HG03175 (cell line): ENCODE results near the gene DTD2.
A peak's percentile ranks its signal among the peaks of the same experiment; 100 is the strongest.

Experiments
- ATAC-seq: cut with Tn5 transposase; IDR thresholded peaks from one replicate; pipeline ENCODE4 v1.9.1; 2021; ENCODE audit warnings: mild to moderate bottlenecking, moderate library complexity; ENCODE audit not compliant: unreplicated experiment

The DTD2 gene

DNA sequence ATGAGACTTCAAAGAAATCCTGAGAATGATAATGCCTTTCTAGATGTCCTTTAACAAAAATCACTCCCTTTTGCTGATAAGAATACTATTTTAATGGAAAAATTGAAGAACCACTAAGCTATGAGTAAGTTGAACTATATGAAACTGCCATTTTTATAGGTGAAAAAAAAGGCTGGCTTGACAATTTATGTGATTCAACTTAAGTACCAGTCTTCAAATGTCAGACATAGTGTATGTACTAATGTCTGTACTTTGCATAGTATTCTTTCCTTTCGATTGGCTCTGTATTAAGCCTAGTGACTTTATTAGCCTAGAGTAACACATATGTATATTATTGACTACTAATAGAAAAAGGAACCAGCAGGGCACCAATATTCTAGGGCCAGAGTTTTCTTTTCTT is 48.9 kb downstream of the DTD2 start:
- no peak for ATAC-seq

DNA sequence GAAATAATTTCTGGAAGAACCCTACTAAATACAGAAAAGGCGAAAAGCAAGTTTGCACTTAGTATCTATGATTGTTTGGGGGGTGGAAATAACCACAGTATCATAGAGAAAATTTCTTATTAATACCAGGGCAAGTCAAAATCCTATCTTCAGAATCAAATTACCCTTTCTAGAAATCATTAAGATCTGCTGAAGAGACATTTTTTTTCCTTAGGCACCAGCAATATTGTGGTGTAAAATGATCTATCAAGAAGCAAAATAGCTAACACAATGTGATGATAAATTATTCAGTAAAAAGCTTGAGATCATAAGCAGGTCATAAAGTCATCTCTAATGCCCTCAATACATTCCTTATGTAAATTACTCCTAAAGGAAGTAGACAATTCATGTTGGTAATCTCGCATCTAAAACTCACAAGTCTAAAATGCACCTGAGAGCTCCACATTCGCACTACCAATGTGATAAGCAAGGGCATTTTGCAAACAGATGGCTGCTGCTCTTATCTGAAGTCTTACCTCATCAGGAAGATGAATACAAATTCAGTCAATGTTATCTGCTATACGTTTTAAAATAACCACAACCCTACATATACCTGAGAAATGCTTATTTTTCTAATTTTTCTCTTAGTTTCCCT is 51.6 kb downstream of the DTD2 start:
- ATAC-seq: no peak

DNA sequence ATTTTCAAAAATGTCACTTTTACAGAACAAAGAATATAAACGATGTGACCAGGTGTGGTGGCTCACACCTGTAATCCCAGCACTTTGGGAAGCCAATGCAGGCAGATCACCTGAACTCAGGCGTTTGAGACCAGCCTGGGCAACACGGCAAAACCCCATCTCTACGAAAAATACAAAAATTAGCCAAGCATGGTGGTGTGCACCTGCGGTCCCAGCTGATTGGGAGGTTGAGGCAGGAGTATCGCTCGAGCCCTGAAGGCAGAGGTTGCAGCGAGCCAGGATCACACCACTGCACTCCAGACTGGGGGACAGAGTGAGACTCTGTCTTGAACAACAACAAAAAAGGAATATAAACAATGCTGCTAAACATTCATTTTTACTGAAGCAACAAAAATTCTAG is 52.2 kb downstream of the DTD2 start:
- no peak for ATAC-seq

- no peak for ATAC-seq
These were observed 53.6 kb downstream of the DTD2 start for GRCh38 chr14:31403707-31404106.

DNA sequence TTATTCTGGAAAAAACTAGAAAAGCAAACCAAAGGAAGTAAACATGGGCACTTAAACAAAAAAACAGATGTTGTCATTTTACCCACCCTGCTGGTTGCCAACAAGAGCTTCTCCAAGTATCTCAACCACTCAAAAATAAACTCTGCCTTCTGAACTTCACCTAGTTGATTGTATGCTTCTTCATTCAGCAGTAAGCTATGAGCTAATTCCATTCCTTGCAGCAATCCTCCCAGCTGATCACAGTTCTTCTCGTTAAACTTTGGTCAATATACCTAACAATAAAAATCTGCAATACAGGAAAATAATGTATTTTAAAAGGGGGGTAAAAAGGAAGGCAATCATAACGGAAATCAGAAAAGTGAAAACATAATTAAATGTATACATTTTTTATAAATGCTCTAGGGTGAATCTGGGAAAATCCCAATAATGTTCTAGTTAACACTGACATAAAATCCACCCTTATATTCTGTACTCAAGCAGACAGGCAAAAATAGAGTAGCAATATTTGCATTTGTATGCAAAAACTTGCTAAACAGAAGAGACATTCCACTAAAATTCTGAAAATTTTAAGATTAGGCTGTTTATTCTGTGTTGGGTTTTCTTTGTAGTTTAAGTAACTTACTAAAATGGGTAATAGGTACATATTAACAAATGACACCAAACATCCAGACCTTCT is 54.4 kb downstream of the DTD2 start:
- no peak for ATAC-seq

DNA sequence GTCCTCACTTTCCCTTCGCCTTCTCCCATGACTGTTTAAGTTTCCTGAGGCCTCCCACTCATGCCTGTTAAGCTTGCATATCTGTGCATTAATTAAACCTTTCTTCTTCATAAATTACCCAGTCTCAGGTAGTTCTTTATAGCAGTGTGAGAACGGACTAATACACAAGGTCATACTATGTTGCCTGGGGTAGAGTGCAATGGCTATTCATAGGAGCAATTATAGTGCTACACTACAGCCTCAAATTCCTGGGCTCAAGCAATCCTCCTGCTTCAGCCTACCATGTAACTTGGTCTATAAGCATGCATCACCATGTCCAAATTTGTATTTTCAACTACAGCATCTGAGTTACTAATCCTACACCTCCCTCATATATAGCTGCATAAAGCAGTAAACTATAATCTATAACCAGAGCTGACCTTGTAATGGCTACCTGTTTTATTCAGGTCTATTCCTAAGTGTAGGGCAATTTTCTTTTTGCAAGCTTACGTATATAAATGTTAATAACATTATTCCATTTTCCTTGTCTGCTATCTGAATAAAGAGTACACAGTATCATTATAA is 55.9 kb downstream of the DTD2 start:
- ATAC-seq: no peak

- peak; percentile 56 for ATAC-seq
These were observed 57.2 kb downstream of the DTD2 start for GRCh38 chr14:31400031-31400638.
